ENCODE results near the gene OR2A2.

OR2A2 gene

DNA sequence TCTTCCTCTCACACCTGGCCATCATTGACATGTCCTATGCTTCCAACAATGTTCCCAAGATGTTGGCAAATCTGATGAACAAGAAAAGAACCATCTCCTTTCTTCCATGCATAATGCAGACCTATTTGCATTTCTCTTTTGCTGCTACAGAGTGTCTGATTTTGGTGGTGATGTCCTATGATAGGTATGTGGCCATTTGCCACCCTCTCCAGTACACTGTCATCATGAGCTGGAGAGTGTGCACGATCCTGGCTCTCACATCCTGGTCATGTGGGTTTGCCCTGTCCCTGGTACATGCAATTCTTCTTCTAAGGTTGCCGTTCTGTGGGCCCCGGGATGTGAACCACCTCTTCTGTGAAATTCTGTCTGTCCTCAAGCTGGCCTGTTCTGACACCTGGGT, 32.8 kb downstream of the OR2A2 start:
- no peak for DNase-seq

DNA sequence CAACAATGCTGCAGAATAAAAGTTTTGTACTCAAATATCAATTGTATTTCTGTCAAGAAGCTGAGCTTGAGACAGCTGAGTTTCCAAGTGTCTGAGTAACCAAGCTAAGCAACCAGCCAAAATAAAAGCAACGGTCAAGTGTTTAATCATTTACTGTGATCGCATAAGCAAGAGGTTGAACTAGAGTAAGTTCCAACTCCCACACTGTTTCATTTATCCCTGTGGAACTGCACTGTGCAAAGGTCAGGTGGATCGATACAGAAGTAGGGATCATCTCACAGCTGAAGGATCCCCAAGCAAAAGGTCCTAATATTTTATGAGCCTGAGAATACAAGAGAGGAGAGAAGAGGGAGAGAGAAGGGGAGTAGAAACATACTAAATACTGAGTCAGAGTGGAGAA, 35.0 kb downstream of the OR2A2 start:
- DNase-seq, result no peak

DNA sequence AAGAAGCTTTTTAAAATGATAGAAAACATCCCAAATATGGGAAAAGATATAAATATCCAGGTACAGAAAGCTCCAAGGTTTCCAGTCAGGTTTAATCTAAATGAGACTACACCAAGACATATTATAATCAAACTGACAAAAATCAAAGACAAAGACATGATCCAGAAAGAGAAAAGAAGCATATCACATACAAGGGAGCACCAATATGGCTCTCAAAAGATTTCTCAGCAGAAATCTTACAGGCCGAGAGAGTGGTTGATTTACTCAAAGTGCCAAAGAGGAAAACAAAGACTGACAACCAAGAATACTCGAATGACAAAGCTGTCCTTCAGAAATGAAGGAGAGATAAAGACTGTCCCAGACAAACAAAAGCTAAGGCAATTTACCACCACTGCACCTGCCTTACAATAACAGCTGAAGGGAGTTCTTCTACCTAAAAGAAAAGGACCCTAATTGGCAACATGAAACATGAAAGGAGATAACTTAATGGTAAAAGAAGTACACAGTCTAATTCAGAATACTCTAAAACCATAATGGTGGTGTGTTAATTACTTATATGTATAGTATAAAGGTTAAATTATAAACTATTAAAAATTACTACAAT, 38.9 kb downstream of the OR2A2 start:
- DNase-seq, result no peak

DNA sequence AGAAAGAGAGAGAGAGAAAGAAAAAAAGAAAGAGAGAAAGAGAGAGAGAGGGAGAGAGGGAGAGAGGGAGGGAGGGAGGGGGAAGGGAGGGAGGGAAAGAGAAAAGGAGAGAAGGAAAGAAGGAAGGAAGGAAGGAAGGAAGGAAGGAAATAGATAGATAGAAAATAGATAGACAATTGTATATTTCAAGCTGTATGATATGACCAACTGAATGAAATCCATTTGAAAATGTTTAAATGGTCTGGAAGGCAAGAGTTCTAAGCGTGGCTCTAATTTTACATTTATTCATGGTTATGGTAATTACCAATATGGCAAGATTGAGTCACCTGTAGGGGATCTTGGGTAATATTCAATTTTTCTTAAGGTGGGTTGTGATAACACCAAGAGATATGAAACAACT, 49.5 kb downstream of the OR2A2 start:
- no peak for DNase-seq

All from NCI-H187 treated with DMSO at 0.1 percent for 48 hours (cell line).